ENCODE measurements around the gene PCBP3. TPM values are rescaled to one million over a fixed set of nuclear protein-coding genes. Genes with fewer than 3 reads are reported as not detected.
A peak's percentile ranks its signal among the peaks of the same experiment; 100 is the strongest.

PCBP3 gene
- total RNA-seq, 1 experiment from 2014 or later = not detected

DNA sequence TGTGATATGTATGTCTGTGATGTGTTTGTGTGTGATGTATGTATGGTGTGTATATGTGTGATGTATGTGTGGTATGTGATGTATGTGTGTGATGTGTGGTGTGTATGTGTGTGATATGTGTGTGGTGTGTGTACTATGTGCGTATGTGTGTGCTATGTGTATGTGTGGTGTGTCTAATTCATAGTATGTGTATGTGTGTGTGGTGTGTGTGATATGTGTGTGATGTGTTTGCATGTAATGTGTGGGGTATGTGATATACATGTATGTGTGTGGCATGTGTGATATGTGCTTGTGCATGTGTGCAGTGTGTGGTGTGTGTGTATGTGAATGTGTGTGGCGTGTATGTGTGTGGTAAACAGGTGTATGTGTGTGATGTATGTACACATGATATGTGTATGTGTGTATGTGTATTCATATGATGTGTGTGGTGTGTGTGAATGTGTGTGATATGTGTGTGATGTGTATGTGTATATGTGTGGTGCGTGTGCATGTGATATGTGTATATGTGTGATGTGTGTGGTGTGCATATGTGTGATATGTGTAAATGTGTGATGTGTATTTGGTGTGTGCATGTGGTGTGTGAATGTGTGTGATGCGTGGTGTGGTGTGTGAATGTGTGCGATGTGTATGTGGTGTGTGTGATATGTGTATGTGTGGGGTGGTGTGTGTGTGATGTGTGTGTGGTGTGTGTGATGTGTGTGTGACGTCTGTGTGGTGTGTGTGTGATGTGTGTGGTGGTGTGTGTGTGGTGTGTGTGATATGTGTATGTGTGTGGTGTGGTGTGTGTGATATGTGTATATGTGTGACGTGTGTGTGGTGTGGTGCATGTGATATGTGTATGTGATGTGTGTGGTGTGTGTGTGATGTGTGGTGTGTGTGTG, 8.0 kb upstream of the PCBP3 start:
- no peaks in the 10 kb centered on the region for H3K36me3 ChIP-seq (ENCODE audit: insufficient read depth, low read length)
- no peak overlapping the region for H3K4me2 ChIP-seq (ENCODE audit: low read depth, low read length, poor library complexity, severe bottlenecking)

DNA sequence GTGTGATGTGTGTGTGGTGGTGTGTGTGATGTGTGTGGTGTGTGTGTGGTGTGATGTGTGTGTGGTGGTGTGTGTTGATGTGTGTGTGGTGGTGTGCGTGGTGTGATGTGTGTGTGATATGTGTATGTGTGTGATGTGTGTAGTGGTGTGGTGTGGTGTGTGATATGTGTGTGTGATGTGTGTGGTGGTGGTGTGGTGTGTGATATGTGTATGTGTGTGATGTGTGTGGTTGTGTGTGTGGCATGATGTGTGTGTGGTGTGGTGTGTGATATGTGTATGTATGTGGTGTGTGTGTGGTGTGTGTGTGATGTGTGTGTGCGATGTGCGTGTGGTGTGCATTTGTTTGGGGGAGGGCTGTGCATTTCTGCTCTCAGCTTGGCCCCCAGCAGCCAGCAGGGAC, 7.1 kb upstream of the PCBP3 start:
- no peak overlapping the region for H3K4me2 ChIP-seq (ENCODE audit: low read depth, low read length, poor library complexity, severe bottlenecking)
- H3K4me1 ChIP-seq (ENCODE audit: low read length) = peaks cover 14% of the 10 kb centered on the region
- H3K79me2 ChIP-seq (ENCODE audit: low read length) = no peaks in the 10 kb centered on the region
- H3K4me3 ChIP-seq (ENCODE audit: low read length) = no peak overlapping the region
- no peak overlapping the region for H3K27ac ChIP-seq (ENCODE audit: low read length)
- no peaks in the 10 kb centered on the region for H3K36me3 ChIP-seq (ENCODE audit: insufficient read depth, low read length)
- H3K27me3 ChIP-seq (ENCODE audit: low read length) = no peaks in the 10 kb centered on the region
- no peaks in the 10 kb centered on the region for H4K20me1 ChIP-seq (ENCODE audit: insufficient read depth, low read depth, low read length)
- no peak overlapping the region for H3K9ac ChIP-seq (ENCODE audit: low read length)
- no peak for DNase-seq
- no peak overlapping the region for H2AFZ ChIP-seq (ENCODE audit: low read length)
- H3K9me2 ChIP-seq (replicated peaks; ENCODE audit: insufficient read depth, low read length) = no peaks in the 10 kb centered on the region
- peaks cover 18% of the 10 kb centered on the region for H3K9me3 ChIP-seq (ENCODE audit: low read length)

More for the DNA sequence above, 8.0 kb upstream of the PCBP3 start:
- Histone ChIP-seq H3K79me2 (ENCODE audit: low read length) (no peaks in the 10 kb centered on the region), H3K4me3 (ENCODE audit: low read length) (no peak overlapping the region), H3K9ac (ENCODE audit: low read length) (no peak overlapping the region), H3K27me3 (ENCODE audit: low read length) (no peaks in the 10 kb centered on the region), H3K9me3 (ENCODE audit: low read length) (peaks cover 18% of the 10 kb centered on the region), H3K27ac (ENCODE audit: low read length) (no peak overlapping the region), H3K4me1 (ENCODE audit: low read length) (peaks cover 13% of the 10 kb centered on the region), H2AFZ (ENCODE audit: low read length) (no peak overlapping the region), H4K20me1 (ENCODE audit: insufficient read depth, low read depth, low read length) (no peaks in the 10 kb centered on the region), H3K9me2 (replicated peaks; ENCODE audit: insufficient read depth, low read length) (no peaks in the 10 kb centered on the region)
- DNase-seq = no peak

DNA sequence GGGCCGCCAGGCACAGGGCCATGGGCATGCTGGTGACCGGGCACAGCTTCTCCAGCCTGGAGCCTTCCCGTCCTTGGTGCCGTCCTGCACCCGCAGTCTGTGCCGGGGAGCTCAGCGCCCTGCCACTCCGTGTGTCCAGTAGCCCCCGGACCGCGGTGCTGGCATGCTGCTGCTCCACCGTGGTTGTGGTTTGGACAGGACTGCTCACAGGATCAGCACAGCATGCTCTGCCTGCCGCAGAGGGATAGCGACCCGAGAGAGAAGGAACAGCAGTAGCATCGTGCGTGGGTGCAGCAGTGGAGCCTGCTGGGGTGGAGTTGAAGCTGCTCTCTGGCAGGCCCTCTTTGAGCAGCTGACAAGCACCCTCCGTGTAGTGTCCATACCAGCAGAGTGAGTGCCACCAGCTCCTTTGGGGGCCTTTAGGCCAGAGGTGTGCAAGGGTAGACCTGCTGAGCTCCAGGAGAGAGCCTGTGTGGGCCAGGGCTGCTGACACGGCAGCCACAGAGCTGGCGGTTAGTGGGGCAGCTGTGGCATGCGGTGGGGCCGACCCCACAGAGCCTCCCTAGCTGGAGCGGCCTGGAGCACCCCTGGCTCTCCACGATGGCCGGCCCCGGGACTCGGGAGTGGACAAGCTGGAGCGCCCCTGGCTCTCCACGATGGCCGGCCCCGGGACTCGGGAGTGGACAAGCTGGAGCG, 6.4 kb upstream of the PCBP3 start:
- Histone ChIP-seq H3K36me3 (ENCODE audit: insufficient read depth, low read length) (no peaks in the 10 kb centered on the region), H3K9me2 (replicated peaks; ENCODE audit: insufficient read depth, low read length) (no peaks in the 10 kb centered on the region), H3K4me1 (ENCODE audit: low read length) (peaks cover 14% of the 10 kb centered on the region), H4K20me1 (ENCODE audit: insufficient read depth, low read depth, low read length) (no peaks in the 10 kb centered on the region), H3K9ac (ENCODE audit: low read length) (no peak overlapping the region), H3K27me3 (ENCODE audit: low read length) (no peaks in the 10 kb centered on the region), H3K79me2 (ENCODE audit: low read length) (no peaks in the 10 kb centered on the region), H3K4me2 (ENCODE audit: low read depth, low read length, poor library complexity, severe bottlenecking) (no peak overlapping the region), H3K9me3 (ENCODE audit: low read length) (peaks cover 18% of the 10 kb centered on the region), H2AFZ (ENCODE audit: low read length) (no peak overlapping the region), H3K27ac (ENCODE audit: low read length) (no peak overlapping the region), H3K4me3 (ENCODE audit: low read length) (no peak overlapping the region)
- no peak for DNase-seq

DNA sequence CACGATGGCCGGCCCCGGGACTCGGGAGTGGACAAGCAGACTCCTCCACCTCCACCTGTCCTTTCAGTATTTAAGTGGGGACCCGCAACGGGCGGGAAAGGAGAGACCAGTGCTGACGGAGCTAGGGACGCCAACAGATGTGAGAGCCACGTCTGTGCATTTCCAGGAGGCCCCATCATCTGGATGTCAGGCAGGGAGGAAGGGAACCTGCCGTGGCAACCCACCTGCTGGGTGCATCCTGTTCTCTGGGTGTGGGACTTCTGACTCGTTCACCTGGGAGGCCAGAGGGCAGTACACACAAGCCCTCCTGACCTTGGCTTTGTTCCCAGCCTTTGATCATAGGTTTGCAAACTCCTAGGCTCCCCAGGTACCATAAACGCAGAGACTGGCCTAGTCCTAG, 5.6 kb upstream of the PCBP3 start:
- Histone ChIP-seq H4K20me1 (ENCODE audit: insufficient read depth, low read depth, low read length) (no peaks in the 10 kb centered on the region), H2AFZ (ENCODE audit: low read length) (no peak overlapping the region), H3K9me2 (replicated peaks; ENCODE audit: insufficient read depth, low read length) (no peaks in the 10 kb centered on the region), H3K4me3 (ENCODE audit: low read length) (no peak overlapping the region), H3K4me2 (ENCODE audit: low read depth, low read length, poor library complexity, severe bottlenecking) (no peak overlapping the region), H3K9me3 (ENCODE audit: low read length) (peaks cover 18% of the 10 kb centered on the region), H3K27ac (ENCODE audit: low read length) (no peak overlapping the region), H3K9ac (ENCODE audit: low read length) (no peak overlapping the region), H3K27me3 (ENCODE audit: low read length) (no peaks in the 10 kb centered on the region), H3K79me2 (ENCODE audit: low read length) (no peaks in the 10 kb centered on the region), H3K36me3 (ENCODE audit: insufficient read depth, low read length) (no peaks in the 10 kb centered on the region), H3K4me1 (ENCODE audit: low read length) (peaks cover 14% of the 10 kb centered on the region)
- no peak for DNase-seq

DNA sequence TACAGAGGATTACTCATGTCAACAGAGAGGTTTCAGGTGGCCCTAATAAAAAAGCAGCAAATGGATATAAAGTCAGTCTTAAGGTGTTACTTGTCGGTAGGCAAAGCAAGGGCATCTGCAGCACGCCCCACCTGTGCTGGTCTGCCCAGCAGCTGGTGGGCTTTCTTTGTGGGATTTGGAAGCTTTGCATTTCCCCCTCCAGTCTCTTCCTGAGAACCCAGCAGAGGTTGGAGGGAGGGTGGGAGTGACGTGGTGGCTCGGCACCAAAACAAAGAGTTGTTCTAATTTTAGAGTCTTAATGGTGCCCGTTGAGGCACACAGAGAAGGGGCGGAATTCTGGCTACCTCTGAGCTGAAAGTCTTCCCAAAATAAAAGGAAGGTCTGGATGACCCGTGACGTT, 4.8 kb upstream of the PCBP3 start:
- no peaks in the 10 kb centered on the region for H3K36me3 ChIP-seq (ENCODE audit: insufficient read depth, low read length)
- no peak overlapping the region for H3K9ac ChIP-seq (ENCODE audit: low read length)
- no peak for DNase-seq

GRCh38 chr21:45639206-45640000, 4.1 kb upstream of the PCBP3 start:
- peaks cover 14% of the 10 kb centered on the region for H3K4me1 ChIP-seq (ENCODE audit: low read length)
- DNase-seq = no peak

More for the DNA sequence above, 4.8 kb upstream of the PCBP3 start:
- Histone ChIP-seq H3K79me2 (ENCODE audit: low read length) (no peaks in the 10 kb centered on the region), H3K27ac (ENCODE audit: low read length) (no peak overlapping the region), H3K4me3 (ENCODE audit: low read length) (no peak overlapping the region), H3K4me2 (ENCODE audit: low read depth, low read length, poor library complexity, severe bottlenecking) (no peak overlapping the region), H3K4me1 (ENCODE audit: low read length) (peaks cover 14% of the 10 kb centered on the region), H3K9me3 (ENCODE audit: low read length) (peaks cover 18% of the 10 kb centered on the region), H3K9me2 (replicated peaks; ENCODE audit: insufficient read depth, low read length) (no peaks in the 10 kb centered on the region), H3K27me3 (ENCODE audit: low read length) (no peaks in the 10 kb centered on the region), H2AFZ (ENCODE audit: low read length) (no peak overlapping the region), H4K20me1 (ENCODE audit: insufficient read depth, low read depth, low read length) (no peaks in the 10 kb centered on the region)

GRCh38 chr21:45640001-45640887, 3.3 kb upstream of the PCBP3 start:
- H4K20me1 ChIP-seq (ENCODE audit: insufficient read depth, low read depth, low read length) = no peaks in the 10 kb centered on the region
- H3K4me1 ChIP-seq (ENCODE audit: low read length) = peaks cover 14% of the 10 kb centered on the region
- H3K27me3 ChIP-seq (ENCODE audit: low read length) = no peaks in the 10 kb centered on the region
- H3K4me3 ChIP-seq (ENCODE audit: low read length) = no peak overlapping the region
- no peak overlapping the region for H3K4me2 ChIP-seq (ENCODE audit: low read depth, low read length, poor library complexity, severe bottlenecking)
- H3K36me3 ChIP-seq (ENCODE audit: insufficient read depth, low read length) = no peaks in the 10 kb centered on the region
- H2AFZ ChIP-seq (ENCODE audit: low read length) = no peak overlapping the region
- no peak overlapping the region for H3K9ac ChIP-seq (ENCODE audit: low read length)
- H3K9me3 ChIP-seq (ENCODE audit: low read length) = peaks cover 12% of the 10 kb centered on the region
- H3K79me2 ChIP-seq (ENCODE audit: low read length) = no peaks in the 10 kb centered on the region
- no peaks in the 10 kb centered on the region for H3K9me2 ChIP-seq (replicated peaks; ENCODE audit: insufficient read depth, low read length)
- H3K27ac ChIP-seq (ENCODE audit: low read length) = no peak overlapping the region
- peak; percentile 70 for DNase-seq

More at GRCh38 chr21:45639206-45640000, 4.1 kb upstream of the PCBP3 start:
- no peaks in the 10 kb centered on the region for H3K79me2 ChIP-seq (ENCODE audit: low read length)
- H2AFZ ChIP-seq (ENCODE audit: low read length) = no peak overlapping the region
- no peaks in the 10 kb centered on the region for H3K36me3 ChIP-seq (ENCODE audit: insufficient read depth, low read length)
- H3K4me3 ChIP-seq (ENCODE audit: low read length) = no peak overlapping the region
- no peak overlapping the region for H3K9ac ChIP-seq (ENCODE audit: low read length)
- no peaks in the 10 kb centered on the region for H3K27me3 ChIP-seq (ENCODE audit: low read length)
- no peak overlapping the region for H3K27ac ChIP-seq (ENCODE audit: low read length)
- H3K9me2 ChIP-seq (replicated peaks; ENCODE audit: insufficient read depth, low read length) = no peaks in the 10 kb centered on the region
- no peak overlapping the region for H3K4me2 ChIP-seq (ENCODE audit: low read depth, low read length, poor library complexity, severe bottlenecking)
- peaks cover 18% of the 10 kb centered on the region for H3K9me3 ChIP-seq (ENCODE audit: low read length)
- no peaks in the 10 kb centered on the region for H4K20me1 ChIP-seq (ENCODE audit: insufficient read depth, low read depth, low read length)
